ENCODE results near the gene ZNF280D.
A peak's percentile ranks its signal among the peaks of the same experiment; 100 is the strongest.
"Not testable (repeated sequence)": the region's sequence is repeated elsewhere in the genome, so short reads cannot be mapped to it uniquely, and the experiment has no call there.

Gene ZNF280D, protein sequence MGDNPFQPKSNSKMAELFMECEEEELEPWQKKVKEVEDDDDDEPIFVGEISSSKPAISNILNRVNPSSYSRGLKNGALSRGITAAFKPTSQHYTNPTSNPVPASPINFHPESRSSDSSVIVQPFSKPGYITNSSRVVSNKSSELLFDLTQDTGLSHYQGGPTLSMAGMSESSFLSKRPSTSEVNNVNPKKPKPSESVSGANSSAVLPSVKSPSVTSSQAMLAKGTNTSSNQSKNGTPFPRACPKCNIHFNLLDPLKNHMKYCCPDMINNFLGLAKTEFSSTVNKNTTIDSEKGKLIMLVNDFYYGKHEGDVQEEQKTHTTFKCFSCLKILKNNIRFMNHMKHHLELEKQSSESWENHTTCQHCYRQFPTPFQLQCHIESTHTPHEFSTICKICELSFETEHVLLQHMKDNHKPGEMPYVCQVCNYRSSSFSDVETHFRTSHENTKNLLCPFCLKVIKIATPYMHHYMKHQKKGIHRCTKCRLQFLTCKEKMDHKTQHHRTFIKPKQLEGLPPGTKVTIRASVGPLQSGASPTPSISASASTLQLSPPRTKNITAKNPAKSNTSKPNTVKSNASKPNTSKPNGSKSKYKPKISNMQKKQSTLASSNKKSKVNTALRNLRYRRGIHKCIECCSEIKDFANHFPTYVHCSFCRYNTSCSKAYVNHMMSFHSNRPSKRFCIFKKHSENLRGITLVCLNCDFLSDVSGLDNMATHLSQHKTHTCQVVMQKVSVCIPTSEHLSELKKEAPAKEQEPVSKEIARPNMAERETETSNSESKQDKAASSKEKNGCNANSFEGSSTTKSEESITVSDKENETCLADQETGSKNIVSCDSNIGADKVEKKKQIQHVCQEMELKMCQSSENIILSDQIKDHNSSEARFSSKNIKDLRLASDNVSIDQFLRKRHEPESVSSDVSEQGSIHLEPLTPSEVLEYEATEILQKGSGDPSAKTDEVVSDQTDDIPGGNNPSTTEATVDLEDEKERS

DNA sequence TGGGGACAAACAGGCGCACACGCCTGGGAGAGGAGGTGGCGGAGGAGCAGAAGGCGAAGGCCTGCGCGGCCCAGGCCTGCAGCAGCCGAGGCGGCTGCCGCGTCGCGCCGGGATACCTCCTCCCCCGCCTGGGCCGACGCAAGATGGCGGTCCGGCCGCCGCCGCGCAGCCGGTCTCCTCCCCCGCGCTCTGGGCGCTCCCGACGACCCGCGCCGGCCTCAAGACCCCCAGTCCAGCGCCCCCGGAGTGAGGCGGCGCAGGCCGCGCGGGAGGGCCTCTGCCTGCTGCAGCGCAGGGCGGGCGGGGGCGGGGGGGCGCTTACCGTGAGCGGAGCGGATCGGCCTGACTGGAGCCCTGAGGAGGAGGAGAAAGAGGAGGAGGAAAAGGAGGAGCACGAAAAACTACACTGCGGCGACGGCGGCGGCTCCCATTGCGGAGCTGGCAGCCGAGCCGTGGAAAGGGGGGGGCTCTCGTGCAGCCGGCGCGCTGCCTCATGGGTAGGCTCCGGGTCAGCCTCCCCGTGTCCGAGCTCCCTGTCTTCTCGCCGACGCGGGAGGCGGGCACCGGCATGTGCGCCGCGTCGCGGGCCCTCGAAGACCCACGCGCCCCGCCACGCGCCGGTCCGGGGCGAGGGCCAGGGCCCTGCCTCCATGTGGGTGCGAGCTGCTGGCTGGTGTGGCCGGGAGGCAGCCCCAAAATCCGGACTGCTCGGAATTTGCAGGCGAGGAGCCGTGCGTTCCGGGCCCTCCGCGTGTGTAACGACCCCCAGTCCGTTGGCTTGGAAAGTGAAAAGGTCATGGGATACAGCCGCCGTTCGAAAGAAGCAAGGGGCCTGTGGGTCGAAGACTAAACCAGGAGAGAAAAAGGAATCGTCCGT lies at the start of gene ZNF280D:
TSS of gene ZNF280D (minus strand) at position 374 of the 877 bp plus-strand sequence. CDS start 26,400 bp downstream, outside the sequence.
- no peaks in the 10 kb centered on the region for H3K27me3 ChIP-seq (replicated peaks; ENCODE audit: control insufficient read depth, insufficient read depth, low read length)
- peak within 1 kb of the TSS; percentile 92 for H3K9ac ChIP-seq (ENCODE audit: low read length)
- no peaks in the 10 kb centered on the region for H3K36me3 ChIP-seq (ENCODE audit: control insufficient read depth, insufficient read depth, low read length, severe bottlenecking)
- DNase-seq (ENCODE audit: low read depth), result peak; percentile 91
- H3K9me3 ChIP-seq (ENCODE audit: control insufficient read depth, low read length), result no peaks in the 10 kb centered on the region
- peaks cover 64% of the 10 kb centered on the region for H3K4me1 ChIP-seq (ENCODE audit: control insufficient read depth, insufficient read depth, low read length)
- H3K4me3 ChIP-seq (ENCODE audit: low read length), result peak within 1 kb of the TSS; percentile 84

DNA sequence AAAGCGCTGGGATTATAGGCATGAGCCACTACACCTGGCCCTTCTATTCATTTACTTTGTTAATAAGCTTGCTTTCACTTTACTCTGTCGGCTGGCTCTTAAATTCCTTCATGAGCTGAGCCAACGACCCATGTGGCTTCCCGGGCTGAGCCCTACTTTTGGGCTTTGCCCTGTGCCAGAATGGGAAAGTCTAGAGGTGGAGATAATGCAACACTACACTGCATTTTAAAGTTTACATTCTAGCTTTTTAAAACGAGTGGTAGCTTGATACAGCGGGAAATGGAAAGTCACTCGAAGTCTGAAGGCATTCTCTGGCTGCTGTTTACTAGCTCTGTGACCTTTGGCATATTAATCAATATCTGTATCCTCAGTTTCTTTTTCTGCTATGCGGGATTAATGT lies 49.0 kb upstream of the ZNF280D start:
- no peaks in the 10 kb centered on the region for H3K9me3 ChIP-seq (ENCODE audit: control insufficient read depth, low read length)
- H3K4me3 ChIP-seq (ENCODE audit: low read length), result no peak overlapping the region
- DNase-seq (ENCODE audit: low read depth), result no peak
- H3K36me3 ChIP-seq (ENCODE audit: control insufficient read depth, insufficient read depth, low read length, severe bottlenecking), result no peaks in the 10 kb centered on the region
- H3K4me1 ChIP-seq (ENCODE audit: control insufficient read depth, insufficient read depth, low read length), result no peaks in the 10 kb centered on the region
- no peak overlapping the region for H3K9ac ChIP-seq (ENCODE audit: low read length)
- H3K27me3 ChIP-seq (replicated peaks; ENCODE audit: control insufficient read depth, insufficient read depth, low read length), result no peaks in the 10 kb centered on the region

DNA sequence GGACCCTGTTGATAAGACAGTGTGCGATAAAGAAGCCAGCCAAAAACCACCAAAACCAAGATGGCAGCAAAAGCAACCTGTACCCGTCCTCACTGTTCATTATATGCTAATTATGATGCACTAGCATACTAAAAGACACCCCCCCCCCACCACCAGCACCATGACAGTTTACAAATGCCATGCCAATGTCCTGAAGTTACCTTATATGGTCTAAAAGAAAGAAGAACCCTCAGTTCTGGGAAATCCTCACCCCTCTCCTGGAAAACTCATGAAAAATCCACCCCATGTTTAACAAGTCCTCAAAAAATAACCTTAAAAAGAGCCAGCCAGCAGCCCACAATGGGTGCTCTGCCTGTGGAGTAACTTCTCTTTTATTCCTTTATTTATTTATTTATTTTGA lies 48.4 kb upstream of the ZNF280D start:
- no peaks in the 10 kb centered on the region for H3K4me1 ChIP-seq (ENCODE audit: control insufficient read depth, insufficient read depth, low read length)
- DNase-seq (ENCODE audit: low read depth), result no peak
- H3K9me3 ChIP-seq (ENCODE audit: control insufficient read depth, low read length), result no peaks in the 10 kb centered on the region
- no peak overlapping the region for H3K4me3 ChIP-seq (ENCODE audit: low read length)
- no peaks in the 10 kb centered on the region for H3K27me3 ChIP-seq (replicated peaks; ENCODE audit: control insufficient read depth, insufficient read depth, low read length)
- H3K9ac ChIP-seq (ENCODE audit: low read length), result no peak overlapping the region
- H3K36me3 ChIP-seq (ENCODE audit: control insufficient read depth, insufficient read depth, low read length, severe bottlenecking), result no peaks in the 10 kb centered on the region

DNA sequence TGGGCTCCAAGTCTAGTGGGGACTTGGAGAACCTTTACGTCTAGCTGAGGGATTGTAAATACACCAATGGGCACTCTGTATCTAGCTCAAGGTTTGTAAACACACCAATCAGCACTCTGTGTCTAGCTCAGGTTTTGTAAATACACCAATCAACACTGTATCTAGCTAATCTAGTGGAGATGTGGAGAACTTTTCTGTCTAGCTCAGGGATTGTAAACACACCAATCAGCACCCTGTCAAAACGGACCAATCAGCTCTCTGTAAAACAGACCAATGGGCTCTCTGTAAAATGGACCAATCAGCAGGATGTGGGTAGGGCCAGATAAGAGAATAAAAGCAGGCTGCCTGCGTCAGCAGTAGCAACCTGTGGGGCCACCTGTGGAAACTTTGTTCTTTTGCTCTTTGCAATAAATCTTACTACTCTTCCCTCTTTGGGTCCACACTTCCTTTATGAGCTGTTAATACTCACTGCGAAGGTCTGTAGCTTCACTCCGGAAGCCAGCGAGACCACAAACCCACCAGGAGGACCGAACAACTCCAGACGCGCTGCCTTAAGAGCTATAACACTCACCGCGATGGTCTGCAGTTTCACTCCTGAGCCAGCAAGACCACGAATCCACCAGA lies 46.9 kb upstream of the ZNF280D start:
- H3K4me3 ChIP-seq (ENCODE audit: low read length); H3K27me3 ChIP-seq (replicated peaks; ENCODE audit: control insufficient read depth, insufficient read depth, low read length); H3K4me1 ChIP-seq (ENCODE audit: control insufficient read depth, insufficient read depth, low read length); DNase-seq (ENCODE audit: low read depth); H3K36me3 ChIP-seq (ENCODE audit: control insufficient read depth, insufficient read depth, low read length, severe bottlenecking); H3K9me3 ChIP-seq (ENCODE audit: control insufficient read depth, low read length); H3K9ac ChIP-seq (ENCODE audit: low read length): not testable (repeated sequence)

DNA sequence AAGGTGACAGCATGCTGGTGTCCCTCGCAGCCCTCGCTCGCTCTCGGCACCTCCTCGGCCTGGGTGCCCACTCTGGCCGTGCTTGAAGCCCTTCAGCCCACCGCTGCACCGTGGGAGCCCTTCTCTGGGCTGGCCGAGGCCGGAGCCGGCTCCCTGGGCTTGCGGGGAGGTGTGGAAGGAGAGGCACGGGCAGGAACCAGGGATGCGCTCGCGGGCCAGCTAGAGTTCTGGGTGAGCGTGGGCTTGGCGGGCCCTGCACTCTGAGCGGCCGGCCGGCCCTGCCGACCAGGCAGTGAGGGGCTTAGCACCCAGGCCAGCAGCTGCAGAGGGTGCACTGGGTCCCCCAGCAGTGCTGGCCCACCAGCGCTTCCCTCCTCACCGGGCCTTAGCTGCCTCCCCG lies 46.1 kb upstream of the ZNF280D start:
- H3K9me3 ChIP-seq (ENCODE audit: control insufficient read depth, low read length); H3K27me3 ChIP-seq (replicated peaks; ENCODE audit: control insufficient read depth, insufficient read depth, low read length); H3K36me3 ChIP-seq (ENCODE audit: control insufficient read depth, insufficient read depth, low read length, severe bottlenecking); H3K9ac ChIP-seq (ENCODE audit: low read length); H3K4me1 ChIP-seq (ENCODE audit: control insufficient read depth, insufficient read depth, low read length); DNase-seq (ENCODE audit: low read depth); H3K4me3 ChIP-seq (ENCODE audit: low read length): not testable (repeated sequence)

DNA sequence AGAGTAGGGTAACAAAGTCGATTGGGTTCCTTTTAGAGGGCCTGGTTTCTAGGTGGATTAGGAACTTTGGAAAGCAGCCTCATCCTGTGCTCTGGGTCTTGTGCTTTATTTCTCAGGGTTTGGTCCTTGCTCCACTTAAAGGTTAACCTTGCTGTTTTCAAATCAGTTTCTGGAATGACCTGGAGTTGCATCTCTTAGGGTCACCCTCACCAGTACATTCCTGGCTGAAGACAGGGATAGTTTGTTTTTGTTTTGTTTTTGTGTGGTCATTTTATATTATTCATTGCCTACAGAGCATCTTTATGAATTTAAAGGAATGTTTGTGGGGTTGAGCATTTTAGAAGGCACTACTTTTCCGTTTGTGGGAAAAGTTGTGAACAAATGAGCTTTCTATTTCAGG lies 45.5 kb upstream of the ZNF280D start:
- no peaks in the 10 kb centered on the region for H3K36me3 ChIP-seq (ENCODE audit: control insufficient read depth, insufficient read depth, low read length, severe bottlenecking)
- H3K27me3 ChIP-seq (replicated peaks; ENCODE audit: control insufficient read depth, insufficient read depth, low read length), result no peaks in the 10 kb centered on the region
- H3K9me3 ChIP-seq (ENCODE audit: control insufficient read depth, low read length), result no peaks in the 10 kb centered on the region
- DNase-seq (ENCODE audit: low read depth), result no peak
- H3K4me1 ChIP-seq (ENCODE audit: control insufficient read depth, insufficient read depth, low read length), result no peaks in the 10 kb centered on the region
- no peak overlapping the region for H3K9ac ChIP-seq (ENCODE audit: low read length)
- no peak overlapping the region for H3K4me3 ChIP-seq (ENCODE audit: low read length)

DNA sequence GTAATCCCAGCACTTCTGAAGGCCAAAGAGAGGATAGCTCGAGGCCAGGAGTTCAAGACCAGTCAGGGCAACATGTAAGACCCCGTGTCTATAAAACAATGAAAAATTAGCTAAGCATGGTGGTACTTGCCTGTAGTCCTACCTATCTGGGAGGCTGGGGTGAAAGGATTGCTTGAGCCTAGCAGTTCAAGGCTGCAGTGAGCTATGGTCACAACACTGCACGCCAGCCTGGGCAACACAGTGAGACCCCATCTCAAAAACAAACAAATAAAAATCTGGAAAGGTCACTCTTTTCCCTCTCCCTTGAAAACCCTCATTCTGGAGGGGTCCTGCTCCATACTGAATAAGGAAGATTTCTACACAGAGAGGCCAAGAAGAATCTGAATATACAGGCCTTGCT lies 43.5 kb upstream of the ZNF280D start:
- Histone ChIP-seq H3K9me3 (ENCODE audit: control insufficient read depth, low read length) (no peaks in the 10 kb centered on the region), H3K9ac (ENCODE audit: low read length) (no peak overlapping the region), H3K4me1 (ENCODE audit: control insufficient read depth, insufficient read depth, low read length) (peaks cover 14% of the 10 kb centered on the region), H3K27me3 (replicated peaks; ENCODE audit: control insufficient read depth, insufficient read depth, low read length) (no peaks in the 10 kb centered on the region), H3K4me3 (ENCODE audit: low read length) (no peak overlapping the region), H3K36me3 (ENCODE audit: control insufficient read depth, insufficient read depth, low read length, severe bottlenecking) (no peaks in the 10 kb centered on the region)
- no peak for DNase-seq (ENCODE audit: low read depth)

DNA sequence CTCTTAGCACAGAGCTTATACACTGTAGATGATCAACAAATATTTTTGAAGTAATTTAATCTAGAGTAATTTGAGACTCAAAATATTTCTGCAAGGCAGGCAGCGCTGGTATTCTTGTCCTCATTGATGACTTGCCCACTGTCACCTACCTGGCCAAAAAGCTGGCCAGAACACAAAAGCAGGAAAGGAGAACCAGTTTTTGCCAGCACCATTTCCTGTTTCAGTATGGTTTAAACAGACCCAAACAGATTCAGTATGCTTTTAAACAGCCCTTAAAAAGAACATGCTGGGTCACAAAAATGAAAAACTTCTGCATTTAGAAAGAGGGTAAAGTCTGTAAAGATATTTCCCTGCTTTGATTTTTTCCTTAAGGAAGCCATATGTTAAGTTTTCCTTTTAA lies 42.3 kb upstream of the ZNF280D start:
- DNase-seq (ENCODE audit: low read depth), result no peak
- no peak overlapping the region for H3K9ac ChIP-seq (ENCODE audit: low read length)
- H3K9me3 ChIP-seq (ENCODE audit: control insufficient read depth, low read length), result no peaks in the 10 kb centered on the region
- H3K36me3 ChIP-seq (ENCODE audit: control insufficient read depth, insufficient read depth, low read length, severe bottlenecking), result no peaks in the 10 kb centered on the region
- no peak overlapping the region for H3K4me3 ChIP-seq (ENCODE audit: low read length)
- peaks cover 14% of the 10 kb centered on the region for H3K4me1 ChIP-seq (ENCODE audit: control insufficient read depth, insufficient read depth, low read length)
- no peaks in the 10 kb centered on the region for H3K27me3 ChIP-seq (replicated peaks; ENCODE audit: control insufficient read depth, insufficient read depth, low read length)

DNA sequence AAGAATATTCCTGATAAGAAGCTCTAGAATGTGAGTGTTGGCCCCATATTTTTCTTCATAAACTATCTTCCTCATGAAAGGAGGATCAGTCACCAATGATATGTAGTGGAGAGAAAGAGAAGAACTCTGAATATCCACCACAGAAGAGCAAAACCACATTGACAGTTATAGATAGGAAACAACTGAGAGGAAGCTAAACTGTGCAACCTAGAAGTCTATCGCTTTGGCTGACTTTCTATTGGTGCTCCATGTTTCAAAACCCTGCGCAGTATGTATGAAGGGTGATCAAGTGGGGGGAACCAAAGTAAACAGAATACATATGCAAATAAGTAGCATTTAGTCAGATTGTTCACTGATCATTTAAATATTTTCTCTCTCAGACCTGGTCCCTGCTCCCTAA lies 41.0 kb upstream of the ZNF280D start:
- H3K9ac ChIP-seq (ENCODE audit: low read length), result no peak overlapping the region
- H3K36me3 ChIP-seq (ENCODE audit: control insufficient read depth, insufficient read depth, low read length, severe bottlenecking), result no peaks in the 10 kb centered on the region
- no peak for DNase-seq (ENCODE audit: low read depth)
- no peaks in the 10 kb centered on the region for H3K9me3 ChIP-seq (ENCODE audit: control insufficient read depth, low read length)
- peaks cover 16% of the 10 kb centered on the region for H3K4me1 ChIP-seq (ENCODE audit: control insufficient read depth, insufficient read depth, low read length)
- no peaks in the 10 kb centered on the region for H3K27me3 ChIP-seq (replicated peaks; ENCODE audit: control insufficient read depth, insufficient read depth, low read length)
- no peak overlapping the region for H3K4me3 ChIP-seq (ENCODE audit: low read length)

DNA sequence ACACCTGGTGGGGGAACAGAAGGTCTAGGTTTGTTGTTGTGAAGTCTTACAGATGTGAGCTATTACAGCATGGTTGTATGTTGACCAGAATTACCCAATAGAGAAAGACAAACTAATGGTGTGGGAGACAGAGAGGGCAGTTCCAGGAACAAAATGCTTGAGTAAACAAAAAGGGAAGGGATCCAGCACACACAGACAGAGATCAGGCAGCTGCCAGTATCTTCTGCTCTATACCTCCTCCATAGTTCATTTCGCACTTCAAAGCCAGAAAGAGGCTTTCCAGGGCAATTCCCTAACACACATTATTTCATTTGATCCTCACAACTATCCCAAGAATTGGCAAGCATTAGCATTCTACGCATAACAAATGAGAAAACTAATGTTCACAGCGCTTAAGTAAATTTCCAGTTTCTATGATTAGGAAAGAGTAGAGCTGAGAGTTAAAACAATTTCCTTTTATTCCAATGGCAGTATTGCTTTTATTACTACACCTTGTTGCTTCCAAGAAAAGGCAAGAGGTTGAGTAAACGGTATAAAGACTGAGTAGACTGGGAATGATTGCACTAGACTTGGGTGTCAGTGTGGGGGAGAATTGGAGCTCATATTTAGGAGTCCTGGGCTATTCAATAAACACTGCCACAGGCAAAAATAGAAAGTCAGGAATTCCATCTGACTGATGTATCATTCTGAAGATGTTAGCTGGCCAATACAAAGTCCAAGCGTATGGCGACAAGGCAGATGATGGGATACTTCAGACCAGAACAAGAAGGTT lies 39.7 kb upstream of the ZNF280D start:
- peak; percentile 45 for DNase-seq (ENCODE audit: low read depth)
- peak overlapping the region; percentile 42 for H3K4me3 ChIP-seq (ENCODE audit: low read length)
- peaks cover 16% of the 10 kb centered on the region for H3K4me1 ChIP-seq (ENCODE audit: control insufficient read depth, insufficient read depth, low read length)
- no peaks in the 10 kb centered on the region for H3K27me3 ChIP-seq (replicated peaks; ENCODE audit: control insufficient read depth, insufficient read depth, low read length)
- H3K9me3 ChIP-seq (ENCODE audit: control insufficient read depth, low read length), result no peaks in the 10 kb centered on the region
- H3K9ac ChIP-seq (ENCODE audit: low read length), result peak overlapping the region; percentile 57
- no peaks in the 10 kb centered on the region for H3K36me3 ChIP-seq (ENCODE audit: control insufficient read depth, insufficient read depth, low read length, severe bottlenecking)

All from adipocyte (in vitro differentiated cells).